Prostate gland (tissue), 2 donors: Measurements from ENCODE around the gene SLC17A9. TPM values are rescaled to one million over a fixed set of nuclear protein-coding genes. Genes with fewer than 3 reads are reported as not detected.
A peak's percentile ranks its signal among the peaks of the same experiment; 100 is the strongest.
"Not testable (repeated sequence)": the region's sequence is repeated elsewhere in the genome, so short reads cannot be mapped to it uniquely, and the experiment has no call there.

ENCODE experiments used
- DNase-seq: peaks from one replicate; pipeline ENCODE4 v3.0.0-alpha.2; 2019; ENCODE audit warnings: low spot score
- H3K27ac ChIP-seq, 2 donors: fragments of 200-600 bp; sonication (generic); 2 replicates each; pipeline ENCODE4 v1.5.1; 2017 to 2019
- H3K27me3 ChIP-seq: fragments of 200-600 bp; sonication (generic); replicated peaks from 2 replicates; pipeline ENCODE4 v1.5.1; 2019; ENCODE audit not compliant: insufficient read depth
- H3K36me3 ChIP-seq, 2 donors: fragments of 200-600 bp; sonication (generic); 1 replicate in 1 of 2; 2 replicates in 1 of 2; pipeline versions ENCODE4 v1.5.1 to v1.8.1; 2017 to 2019
- H3K4me1 ChIP-seq: fragments of 200-600 bp; sonication (generic); replicated peaks from 2 replicates; pipeline ENCODE4 v1.5.1; 2019
- H3K4me3 ChIP-seq, 2 donors: fragments of 200-600 bp; sonication (generic); 2 replicates each; pipeline ENCODE4 v1.5.1; 2017 to 2019
- H3K9me3 ChIP-seq: fragments of 200-600 bp; sonication (generic); 2 replicates; pipeline ENCODE4 v1.5.1; 2017
- CTCF ChIP-seq, 4 experiments: fragments of 200-600 bp in 2 of 4; fragments of 450-650 bp in 2 of 4; sonication (generic) in 2 of 4; IDR thresholded peaks; 1 replicate in 3 of 4; 2 replicates in 1 of 4; pipeline ENCODE4 v1.5.1; 2016 to 2019; ENCODE audit warnings: antibody characterized with exemption in 4 of 4, mild to moderate bottlenecking in 2 of 4, moderate library complexity in 2 of 4
- POLR2A ChIP-seq: fragments of 450-650 bp; IDR thresholded peaks from one replicate; pipeline ENCODE4 v1.6.1; 2016; ENCODE audit warnings: antibody characterized with exemption, mild to moderate bottlenecking
- POLR2AphosphoS5 ChIP-seq: sonication (generic); formaldehyde crosslinking; IDR thresholded peaks from one replicate; pipeline ENCODE4 v1.6.1; 2017; ENCODE audit warnings: antibody characterized with exemption
- WGBS: methylation state at CpG from one replicate; pipeline ENCODE4 v1.1.5; 2018; 5-methylcytosine and 5-hydroxymethylcytosine counted together
- intact Hi-C: fragments of 100-400 bp; cut with DNase I; formaldehyde crosslinking; loops from one replicate; pipeline ENCODE4 v1.14.2; 2022
- total RNA-seq, 2 donors: library from RNA; depleted of rRNA; stranded (reverse); fragments of >200 nt; gene quantifications; one replicate each; pipeline ENCODE4 v1.1.0, GENCODE V29; 2016

Gene SLC17A9
- total RNA-seq, 2 donors from 2014 or later: 0.41 to 3.5 TPM

DNA sequence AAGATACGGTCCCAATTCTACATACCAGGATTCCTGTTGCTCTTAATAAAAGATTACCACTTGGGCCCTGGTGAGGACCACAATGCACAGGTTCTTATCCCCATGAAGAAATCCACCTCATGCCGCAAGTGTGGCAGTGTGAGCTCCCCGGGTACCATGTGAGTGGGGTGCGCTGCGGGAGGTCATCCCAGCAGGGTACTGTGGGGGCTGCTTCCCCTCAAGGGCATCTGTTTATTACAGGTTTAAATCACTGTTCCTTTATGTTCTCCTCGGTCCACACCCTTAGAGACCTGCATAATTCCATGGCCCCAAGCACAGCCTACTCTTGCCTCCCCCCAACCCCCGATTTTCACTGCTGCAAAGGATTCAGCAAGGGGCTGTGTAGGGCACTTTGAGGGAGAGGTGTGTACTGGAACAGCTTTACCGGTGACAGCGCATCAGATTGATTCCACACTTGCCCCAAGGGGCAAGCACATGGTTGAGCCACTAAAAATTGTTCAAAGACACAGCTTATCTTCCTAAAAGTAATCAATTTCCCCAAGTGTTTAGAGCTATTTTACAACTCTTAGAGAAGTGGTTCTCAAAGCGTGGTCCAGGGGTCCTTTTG, 32.4 kb upstream of the SLC17A9 start:
- Histone ChIP-seq H3K9me3 (no peaks in the 10 kb centered on the region), H3K4me1 (peaks cover 44% of the 10 kb centered on the region), H3K4me3 (no peak overlapping the region), H3K27ac (no peak overlapping the region), H3K27me3 (no peaks in the 10 kb centered on the region), H3K36me3 (no peaks in the 10 kb centered on the region)
- DNase-seq: no peak
- 77% methylated on average over 10 of the region's 10 CpGs for WGBS
- TF ChIP-seq POLR2A: no peak
- no peak for TF ChIP-seq POLR2AphosphoS5
- TF ChIP-seq CTCF (IDR thresholded peaks at IDR 0.05): no peak
- intact Hi-C loops: no loop called here

- peak; percentile 36 for DNase-seq
- peaks cover 44% of the 10 kb centered on the region for H3K4me1 ChIP-seq
- H3K27ac ChIP-seq: no peak overlapping the region
- TF ChIP-seq POLR2AphosphoS5 (peak; percentile 6), POLR2A (no peak), CTCF (IDR thresholded peaks at IDR 0.05) (peak; percentile 6 to 57 (median 44))
- no peak overlapping the region for H3K4me3 ChIP-seq
- no peaks in the 10 kb centered on the region for H3K9me3 ChIP-seq
- intact Hi-C loops: no loop called here
- no peaks in the 10 kb centered on the region for H3K36me3 ChIP-seq
- H3K27me3 ChIP-seq: no peaks in the 10 kb centered on the region
- 37% methylated on average over 8 of the region's 8 CpGs for WGBS
Measured at GRCh38 chr20:62921119-62921687, 31.3 kb upstream of the SLC17A9 start.

DNA sequence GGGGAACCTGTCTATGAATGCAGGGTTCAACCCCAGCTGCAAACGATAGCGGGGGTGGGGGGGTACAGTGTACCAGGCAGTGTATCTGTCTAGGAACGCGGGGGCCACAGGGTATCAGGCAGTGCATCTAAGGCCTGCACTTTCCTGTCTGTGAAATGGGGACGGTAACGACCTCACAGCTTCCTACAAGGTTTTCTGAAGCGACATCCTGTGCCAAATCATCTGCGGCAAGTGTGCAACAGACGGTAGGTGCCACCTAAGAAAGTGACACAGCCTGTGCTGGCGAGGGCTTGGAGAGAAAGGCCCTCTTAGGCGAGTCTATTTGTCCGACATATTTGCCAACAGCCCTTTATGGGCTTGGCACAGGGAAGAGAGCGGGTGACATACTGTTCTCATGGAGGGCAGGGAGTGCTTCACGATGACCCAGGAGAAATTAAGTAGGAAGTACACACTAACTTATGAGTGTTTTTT, 30.0 kb upstream of the SLC17A9 start:
- Histone ChIP-seq H3K4me1 (peaks cover 47% of the 10 kb centered on the region), H3K27me3 (no peaks in the 10 kb centered on the region), H3K4me3 (no peak overlapping the region), H3K36me3 (no peaks in the 10 kb centered on the region), H3K9me3 (no peaks in the 10 kb centered on the region), H3K27ac (peak overlapping the region; percentile 97 to 98)
- intact Hi-C loops: no loop called here
- peak; percentile 62 for DNase-seq
- TF ChIP-seq POLR2A: no peak
- TF ChIP-seq POLR2AphosphoS5: peak; percentile 81
- WGBS: 52% methylated on average over 14 of the region's 14 CpGs

DNA sequence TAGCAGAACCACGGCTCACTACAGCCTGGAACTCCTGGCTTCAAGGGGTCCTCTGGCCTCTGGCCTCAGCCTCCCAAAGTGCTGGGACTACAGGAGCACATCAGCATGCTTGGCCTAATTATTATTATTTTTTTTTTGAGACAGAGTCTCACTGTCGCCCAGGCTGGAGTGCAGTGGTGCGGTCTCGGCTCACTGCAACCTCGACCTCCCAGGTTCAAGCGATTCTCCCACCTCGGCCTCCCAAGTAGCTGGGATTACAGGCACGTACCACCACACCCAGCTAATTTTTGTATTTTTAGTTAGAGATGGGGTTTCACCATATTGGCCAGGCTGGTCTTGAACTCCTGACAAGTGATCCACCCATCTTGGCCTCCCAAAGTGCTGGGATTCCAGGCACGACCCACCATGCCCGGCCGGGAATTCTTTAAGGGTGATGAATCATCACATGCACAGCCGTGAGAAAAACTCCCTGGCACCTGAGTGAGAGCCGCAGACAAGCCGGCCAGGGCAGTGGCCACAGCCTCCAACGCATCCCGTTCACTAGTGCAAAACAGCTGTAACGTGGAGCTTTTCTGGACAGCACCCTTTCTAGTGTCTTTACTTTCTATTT, 29.3 kb upstream of the SLC17A9 start:
- H3K9me3 ChIP-seq, H3K36me3 ChIP-seq, H3K27me3 ChIP-seq, intact Hi-C loops, H3K4me3 ChIP-seq: not testable (repeated sequence)
- Histone ChIP-seq H3K27ac (peak overlapping the region; percentile 97 to 98), H3K4me1 (peaks cover 51% of the 10 kb centered on the region)
- TF ChIP-seq POLR2A: peak; percentile 56
- peak; percentile 43 for TF ChIP-seq POLR2AphosphoS5
- 55% methylated on average over 17 of the region's 17 CpGs for WGBS
- peak; percentile 54 for DNase-seq

- 39% methylated on average over 7 of the region's 7 CpGs for WGBS
- H3K9me3 ChIP-seq: no peaks in the 10 kb centered on the region
- H3K27me3 ChIP-seq: no peaks in the 10 kb centered on the region
- no peaks in the 10 kb centered on the region for H3K36me3 ChIP-seq
- DNase-seq: no peak
- peaks cover 46% of the 10 kb centered on the region for H3K4me1 ChIP-seq
- H3K27ac ChIP-seq: peak overlapping the region; percentile 97 to 98
- intact Hi-C loops: no loop called here
- TF ChIP-seq POLR2A (no peak), CTCF (IDR thresholded peaks at IDR 0.05) (no peak), POLR2AphosphoS5 (no peak)
- peak overlapping the region in 1 of 2 donors; percentile 93 for H3K4me3 ChIP-seq
Measured at GRCh38 chr20:62923669-62924441, 28.7 kb upstream of the SLC17A9 start.
